Panc1 (cell line): ENCODE measurements around the gene KIFBP. TPM values are rescaled to one million over a fixed set of nuclear protein-coding genes. Genes with fewer than 3 reads are reported as not detected.
A peak's percentile ranks its signal among the peaks of the same experiment; 100 is the strongest.
"Not testable (repeated sequence)": the region's sequence is repeated elsewhere in the genome, so short reads cannot be mapped to it uniquely, and the experiment has no call there.

Experiments used
- ATAC-seq: fragments of 200-7000 bp; cut with Tn5 transposase; 2 replicates; pipeline ENCODE4 v1.9.1; 2020; ENCODE audit warnings: mild to moderate bottlenecking, moderate library complexity
- BruUV-seq: library from RNA; stranded (reverse); fragments of 400-500 nt; replicated peaks from 2 replicates; lab custom pipeline; 2021; lab: Mats Ljungman, UMichigan
- CTCF ChIA-PET: fragments of 300-600 bp; sonication (Branson Sonifier 250); formaldehyde crosslinking; loops from one replicate; lab custom pipeline; 2022; ENCODE audit warnings: antibody characterized with exemption; lab: Charles Lee
- POLR2A ChIA-PET: fragments of 300-600 bp; sonication (Branson Sonifier 250); formaldehyde crosslinking; loops from one replicate; lab custom pipeline; 2022; ENCODE audit warnings: antibody characterized with exemption; lab: Charles Lee
- DNase-seq: peaks from one replicate; pipeline ENCODE4 v3.0.0-alpha.2; 2010; ENCODE audit warnings: low read depth, low spot score
- H3K27ac ChIP-seq: 2 replicates; pipeline ENCODE4 v1.5.1; 2011; ENCODE audit warnings: mild to moderate bottlenecking, low read length, inconsistent platforms
- H3K27me3 ChIP-seq: fragments of 200-500 bp; sonication (Bioruptor generic); 2 replicates; pipeline ENCODE4 v1.6.0; 2014; ENCODE audit warnings: low read length, inconsistent platforms; ENCODE audit not compliant: control insufficient read depth, insufficient read depth
- H3K36me3 ChIP-seq: fragments of 200-500 bp; sonication (Bioruptor generic); 2 replicates; pipeline ENCODE4 v1.5.1; 2014; ENCODE audit warnings: inconsistent platforms, mild to moderate bottlenecking, low read length, moderate library complexity; ENCODE audit not compliant: control insufficient read depth, insufficient read depth
- H3K4me1 ChIP-seq: 2 replicates; pipeline ENCODE4 v1.5.1; 2011; ENCODE audit warnings: inconsistent platforms, mild to moderate bottlenecking, low read length, moderate library complexity; ENCODE audit not compliant: control insufficient read depth, insufficient read depth
- H3K4me3 ChIP-seq, 2 experiments: 2 replicates each; pipeline ENCODE4 v1.5.1; 2011 to 2012; ENCODE audit warnings: low read depth in 2 of 2, low read length in 2 of 2, mild to moderate bottlenecking in 2 of 2, inconsistent platforms in 1 of 2, moderate library complexity in 1 of 2
- H3K9me3 ChIP-seq: fragments of 200-500 bp; sonication (Bioruptor generic); 2 replicates; pipeline ENCODE4 v1.5.1; 2014; ENCODE audit warnings: low read depth, mild to moderate bottlenecking, inconsistent platforms, low read length, moderate library complexity; ENCODE audit not compliant: control insufficient read depth, insufficient read depth
- CTCF ChIP-seq: fragments of 450-650 bp; IDR thresholded peaks from 2 replicates; pipeline ENCODE4 v1.5.1; 2017; ENCODE audit warnings: mild to moderate bottlenecking
- REST ChIP-seq, 2 experiments: IDR thresholded peaks; 2 replicates each; pipeline ENCODE4 v1.6.1; 2011 to 2012; ENCODE audit warnings: low read depth in 2 of 2, control low read depth in 1 of 2, low read length in 1 of 2, mild to moderate bottlenecking in 1 of 2, moderate library complexity in 1 of 2; ENCODE audit not compliant: insufficient read depth in 1 of 2
- SIN3A ChIP-seq: IDR thresholded peaks from 2 replicates; pipeline ENCODE4 v1.6.1; 2012; ENCODE audit warnings: low read depth, mild to moderate bottlenecking, low read length, moderate library complexity, borderline replicate concordance; ENCODE audit not compliant: insufficient read depth
- TCF7L2 ChIP-seq: IDR thresholded peaks from 2 replicates; pipeline ENCODE4 v1.6.1; 2011; ENCODE audit warnings: mild to moderate bottlenecking, low read depth, low read length, inconsistent platforms
- in situ Hi-C: cut with HindIII; loops from 2 replicates; pipeline ENCODE4 v1.10.0; 2016; ENCODE audit warnings: low sequenced_read_pairs, low pct_unique_long_range_greater_than_20kb
- intact Hi-C: fragments of 100-400 bp; cut with micrococcal nuclease; formaldehyde crosslinking; loops from one replicate; pipeline ENCODE4 v1.10.0; 2022; ENCODE audit not compliant: unreplicated experiment
- total RNA-seq: library from RNA; stranded (reverse); gene quantifications from one replicate; pipeline ENCODE4 v1.2.1, GENCODE V29; 2021; ENCODE audit not compliant: unreplicated experiment

Gene KIFBP
- total RNA-seq, 1 experiment from 2014 or later, result 45.9 TPM

GRCh38 chr10:68973975-68974374, 14.6 kb upstream of the KIFBP start:
- peaks cover 71% of the 10 kb centered on the region for H3K36me3 ChIP-seq

GRCh38 chr10:68975936-68976473, 12.6 kb upstream of the KIFBP start:
- BruUV-seq, CTCF ChIA-PET, DNase-seq, H3K4me3 ChIP-seq, H3K27ac ChIP-seq, H3K27me3 ChIP-seq, in situ Hi-C loops, H3K9me3 ChIP-seq, intact Hi-C loops, ATAC-seq, H3K4me1 ChIP-seq: not testable (repeated sequence)
- H3K36me3 ChIP-seq, result peaks cover 74% of the 10 kb centered on the region
- POLR2A ChIA-PET, result interaction anchor here (0.6 kb wide), 3 partner anchors 16 to 348 kb away, joined by 3 to 6 read pairs (median 4); no protein-coding TSS in a partner anchor

More at GRCh38 chr10:68973975-68974374, 14.6 kb upstream of the KIFBP start:
- ChIA-PET CTCF (no interaction called here), POLR2A (no interaction called here)
- DNase-seq (no peak), ATAC-seq (no peak)
- TF ChIP-seq REST (IDR thresholded peaks at IDR 0.05; ENCODE audit: insufficient read depth in 1 of 2, low read depth in 2 of 2, low read length in 1 of 2), result no peak
- no peak for TF ChIP-seq TCF7L2
- H3K4me1 ChIP-seq, result no peaks in the 10 kb centered on the region
- in situ Hi-C loops, result no loop called here
- BruUV-seq, result TSS peak; percentile 26
- H3K4me3 ChIP-seq, result no peak overlapping the region
- intact Hi-C loops, result no loop called here
- no peaks in the 10 kb centered on the region for H3K9me3 ChIP-seq
- H3K27me3 ChIP-seq, result no peaks in the 10 kb centered on the region
- no peak overlapping the region for H3K27ac ChIP-seq

- H3K36me3 ChIP-seq, result peaks cover 80% of the 10 kb centered on the region
These were observed 8.9 kb upstream of the KIFBP start for GRCh38 chr10:68979738-68980137.

GRCh38 chr10:68981074-68981473, 7.5 kb upstream of the KIFBP start:
- no peaks in the 10 kb centered on the region for H3K27me3 ChIP-seq
- no peaks in the 10 kb centered on the region for H3K9me3 ChIP-seq
- TF ChIP-seq SIN3A (no peak), CTCF (peak; percentile 32; the same call in 1 of the 2 replicates)
- peak; percentile 69 for ATAC-seq
- no peaks in the 10 kb centered on the region for H3K4me1 ChIP-seq
- no peak for DNase-seq
- peaks cover 80% of the 10 kb centered on the region for H3K36me3 ChIP-seq
- no TSS peak for BruUV-seq
- H3K27ac ChIP-seq, result no peak overlapping the region
- in situ Hi-C loops (no loop called here), intact Hi-C loops (no loop called here)
- POLR2A ChIA-PET, result interaction anchor here (0.6 to 0.7 kb wide), 2 partner anchors 131 to 573 kb away, joined by 4 read pairs; no protein-coding TSS in a partner anchor
- H3K4me3 ChIP-seq, result no peak overlapping the region
- CTCF ChIA-PET, result interaction anchor here (0.7 kb wide), 1 partner anchor 144 kb away, joined by 4 read pairs; no protein-coding TSS in a partner anchor

More at GRCh38 chr10:68979738-68980137, 8.9 kb upstream of the KIFBP start:
- H3K9me3 ChIP-seq, H3K27me3 ChIP-seq, in situ Hi-C loops, intact Hi-C loops, DNase-seq, H3K4me1 ChIP-seq, ATAC-seq, H3K4me3 ChIP-seq, POLR2A ChIA-PET, H3K27ac ChIP-seq, CTCF ChIA-PET, BruUV-seq: not testable (repeated sequence)
